HG03064 (cell line): Measurements from ENCODE around the gene TSPY4.
"Not testable (repeated sequence)": the region's sequence is repeated elsewhere in the genome, so short reads cannot be mapped to it uniquely, and the experiment has no call there.

Source experiments
- ATAC-seq: cut with Tn5 transposase; IDR thresholded peaks from one replicate; pipeline ENCODE4 v1.9.1; 2021; ENCODE audit warnings: low read depth; ENCODE audit not compliant: unreplicated experiment

TSPY4 gene

GRCh38 chrY:9337164-9337563, at the start of gene TSPY4:
TSPY4 (plus strand) TSS chrY:9337464; CDS start chrY:9337510, 46 bp downstream.
- ATAC-seq: not testable (repeated sequence)

- ATAC-seq: no peak
These were observed 16.3 kb upstream of the TSPY4 start for GRCh38 chrY:9320996-9321395.

GRCh38 chrY:9357497-9357896, 20.2 kb downstream of the TSPY4 start, which contains the start of gene TSPY8:
TSPY8 (plus strand) TSS chrY:9357797; CDS start chrY:9357843, 46 bp downstream.
- not testable (repeated sequence) for ATAC-seq
